Dendritic cell treated with granulocyte-macrophage colony-stimulating factor and Interleukin-4, amounts not matched to agents 40 ng/mL and 50 ng/mL, for 4 days (primary cell): ENCODE measurements around the gene KRTAP19-5.

Experiments used
- H3K27ac Mint-ChIP-seq: one replicate; pipeline ENCODE4 v1.8.0; 2022; ENCODE audit warnings: mild to moderate bottlenecking, mixed read lengths
- H3K27me3 Mint-ChIP-seq: one replicate; pipeline ENCODE4 v1.8.0; 2022; ENCODE audit warnings: mild to moderate bottlenecking, mixed read lengths
- H3K36me3 Mint-ChIP-seq: one replicate; pipeline ENCODE4 v1.8.0; 2022; ENCODE audit warnings: low read depth, mixed read lengths
- H3K4me1 Mint-ChIP-seq: one replicate; pipeline ENCODE4 v1.8.0; 2022; ENCODE audit warnings: low read depth, mixed read lengths
- H3K4me3 Mint-ChIP-seq: one replicate; pipeline ENCODE4 v1.8.0; 2022; ENCODE audit warnings: mild to moderate bottlenecking, moderate library complexity, mixed read lengths
- H3K9me3 Mint-ChIP-seq: one replicate; pipeline ENCODE4 v1.8.0; 2022; ENCODE audit warnings: mixed read lengths
- intact Hi-C: fragments of 100-400 bp; cut with micrococcal nuclease; formaldehyde crosslinking; loops from one replicate; pipeline ENCODE4 v1.15.0; 2022

Gene KRTAP19-5

DNA sequence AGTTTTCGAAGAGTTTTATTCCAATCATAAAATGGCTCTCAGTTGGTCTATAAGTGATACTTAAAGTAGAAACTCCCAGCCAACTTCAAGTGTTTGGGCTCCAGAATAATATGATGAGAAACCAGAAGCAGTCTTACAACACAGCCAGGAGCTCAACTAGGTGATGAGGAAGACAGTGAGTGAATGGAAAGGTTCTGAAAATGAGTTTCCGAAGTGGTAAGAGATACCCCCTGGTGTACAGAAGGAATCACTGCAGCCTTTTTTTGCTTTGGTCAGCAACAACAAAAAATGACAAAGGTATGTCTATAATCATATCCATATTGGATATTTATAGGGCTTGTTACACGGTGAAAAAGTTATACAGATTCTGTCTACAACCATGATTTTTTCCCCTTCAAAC is 38.2 kb downstream of the KRTAP19-5 start:
- intact Hi-C loops: no loop called here
- H3K36me3 Mint-ChIP-seq: no peaks in the 10 kb centered on the region
- no peak overlapping the region for H3K4me3 Mint-ChIP-seq
- H3K27ac Mint-ChIP-seq: no peak overlapping the region
- no peaks in the 10 kb centered on the region for H3K27me3 Mint-ChIP-seq
- no peaks in the 10 kb centered on the region for H3K9me3 Mint-ChIP-seq
- no peaks in the 10 kb centered on the region for H3K4me1 Mint-ChIP-seq
